ENCODE data around the gene CIDEB.

GRCh38 chr14:24325041-24325530 lies 17.3 kb upstream of the CIDEB start:
- TF ChIP-seq CBX5 (CRISPR knock-in tag; IDR thresholded peaks at IDR 0.05; ENCODE audit: borderline replicate concordance), result no peak
- TF ChIP-seq TBL1XR1 (IDR thresholded peaks at IDR 0.05; ENCODE audit: borderline replicate concordance, low read length, partially characterized antibody), result no peak
- TF ChIP-seq HNRNPH1 (optimal IDR thresholded peaks at IDR 0.05; ENCODE audit: low read depth, low read length), result no peak
- TF ChIP-seq PCBP1 (IDR thresholded peaks at IDR 0.05; ENCODE audit: borderline replicate concordance, low read depth, low read length), result no peak
- TF ChIP-seq GABPA (IDR thresholded peaks at IDR 0.05; ENCODE audit: low read depth, low read length), result no peak
- TF ChIP-seq GABPA (CRISPR knock-in tag; IDR thresholded peaks at IDR 0.05; ENCODE audit: low read depth), result no peak
- TF ChIP-seq FIP1L1 (IDR thresholded peaks at IDR 0.05; ENCODE audit: borderline replicate concordance, insufficient read depth, low read depth, low read length), result no peak
- TF ChIP-seq POLR2AphosphoS5 (IDR thresholded peaks at IDR 0.05; ENCODE audit: low read depth, low read length), result no peak

All from HepG2 (cell line).